ENCODE results near the gene KRTAP21-1.

DNA sequence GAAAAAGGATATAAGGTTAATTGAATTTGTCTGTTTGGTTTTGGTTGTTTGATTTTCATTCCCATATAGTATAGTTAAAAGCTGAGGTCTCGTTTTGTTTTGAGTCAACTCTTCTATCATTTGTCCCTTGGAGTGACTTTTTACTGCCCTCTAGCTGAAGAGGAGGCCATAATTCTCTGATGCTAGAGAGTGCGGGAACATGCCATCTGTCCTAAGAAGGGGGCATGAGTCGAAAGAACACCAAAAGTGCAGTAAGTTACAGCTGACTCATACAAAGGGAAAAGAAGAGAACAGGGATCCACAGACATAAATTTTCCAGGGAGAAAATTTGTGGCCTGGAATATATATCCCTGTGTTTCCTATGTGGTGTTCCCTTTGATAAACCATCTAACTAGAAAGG lies 40.8 kb downstream of the KRTAP21-1 start:
- TF ChIP-seq SPI1 (IDR thresholded peaks at IDR 0.05; ENCODE audit: low read depth, low read length) (no peak), POLR2A (IDR thresholded peaks at IDR 0.05; ENCODE audit: low read depth, low read length) (no peak), TAF1 (IDR thresholded peaks at IDR 0.05; ENCODE audit: low read depth, low read length) (no peak), POLR2AphosphoS5 (IDR thresholded peaks at IDR 0.05; ENCODE audit: low read depth, low read length) (no peak), PAX5 (IDR thresholded peaks at IDR 0.05; ENCODE audit: insufficient read depth, low read length, severe bottlenecking) (no peak)

All from GM12891 (cell line).